Retinal pigment epithelial cell (primary cell): ENCODE data around the gene GPC5.

Experiments
- DNase-seq: peaks from one replicate; pipeline ENCODE4 v3.0.0-alpha.2; 2010; ENCODE audit warnings: low read depth
- H3K4me3 ChIP-seq: 2 replicates; pipeline ENCODE4 v1.5.1; 2011; ENCODE audit warnings: mild to moderate bottlenecking, low read length, control low read depth, moderate library complexity
- TF ChIP-seq, protein P1 (sequence below): conservative IDR thresholded peaks from 2 replicates; pipeline ENCODE4 v1.5.1; 2011; ENCODE audit warnings: low read depth, low read length, control low read depth, inconsistent platforms

The GPC5 gene

DNA sequence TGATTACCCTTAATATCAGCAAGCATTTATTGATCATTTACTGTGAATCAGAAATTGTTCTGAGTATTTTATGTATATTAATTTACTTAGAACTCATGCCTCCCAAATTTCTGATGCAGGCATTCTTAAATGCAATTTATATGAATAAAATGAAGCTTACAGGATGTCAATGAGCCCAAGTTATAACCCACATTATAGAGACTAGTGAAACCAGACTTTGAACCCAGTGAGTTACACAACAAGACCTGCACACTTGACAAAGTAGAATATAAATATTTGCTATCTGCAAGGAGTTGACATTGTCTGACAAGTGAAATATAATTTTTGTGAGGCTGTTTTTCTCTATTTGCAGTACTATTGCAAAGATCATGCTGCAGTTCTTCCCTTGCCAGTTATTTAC is 656.0 kb downstream of the GPC5 start:
- H3K4me3 ChIP-seq = no peak overlapping the region
- TF ChIP-seq, protein P1, sequence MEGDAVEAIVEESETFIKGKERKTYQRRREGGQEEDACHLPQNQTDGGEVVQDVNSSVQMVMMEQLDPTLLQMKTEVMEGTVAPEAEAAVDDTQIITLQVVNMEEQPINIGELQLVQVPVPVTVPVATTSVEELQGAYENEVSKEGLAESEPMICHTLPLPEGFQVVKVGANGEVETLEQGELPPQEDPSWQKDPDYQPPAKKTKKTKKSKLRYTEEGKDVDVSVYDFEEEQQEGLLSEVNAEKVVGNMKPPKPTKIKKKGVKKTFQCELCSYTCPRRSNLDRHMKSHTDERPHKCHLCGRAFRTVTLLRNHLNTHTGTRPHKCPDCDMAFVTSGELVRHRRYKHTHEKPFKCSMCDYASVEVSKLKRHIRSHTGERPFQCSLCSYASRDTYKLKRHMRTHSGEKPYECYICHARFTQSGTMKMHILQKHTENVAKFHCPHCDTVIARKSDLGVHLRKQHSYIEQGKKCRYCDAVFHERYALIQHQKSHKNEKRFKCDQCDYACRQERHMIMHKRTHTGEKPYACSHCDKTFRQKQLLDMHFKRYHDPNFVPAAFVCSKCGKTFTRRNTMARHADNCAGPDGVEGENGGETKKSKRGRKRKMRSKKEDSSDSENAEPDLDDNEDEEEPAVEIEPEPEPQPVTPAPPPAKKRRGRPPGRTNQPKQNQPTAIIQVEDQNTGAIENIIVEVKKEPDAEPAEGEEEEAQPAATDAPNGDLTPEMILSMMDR = no peak
- no peak for DNase-seq

DNA sequence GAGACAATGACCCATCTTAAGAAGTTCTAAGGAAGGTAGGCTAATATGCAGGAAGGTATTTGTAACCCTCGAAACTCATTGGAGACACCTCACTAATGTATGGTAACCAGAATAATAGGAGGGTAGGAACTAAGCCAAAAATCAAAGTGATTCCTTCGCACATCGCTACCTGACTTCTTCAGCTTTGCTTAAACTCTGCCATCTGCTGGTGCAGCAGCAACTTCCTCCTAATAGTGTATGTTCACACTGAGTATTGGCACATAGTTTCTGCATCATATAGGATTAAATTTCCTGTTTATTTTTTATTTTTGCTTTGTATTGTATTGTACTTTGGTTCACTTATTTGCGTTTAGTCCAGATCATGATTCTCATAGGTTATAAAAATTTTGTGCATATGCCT is 676.2 kb downstream of the GPC5 start:
- TF ChIP-seq, protein P1 = peak; percentile 58
- no peak overlapping the region for H3K4me3 ChIP-seq
- DNase-seq = no peak

DNA sequence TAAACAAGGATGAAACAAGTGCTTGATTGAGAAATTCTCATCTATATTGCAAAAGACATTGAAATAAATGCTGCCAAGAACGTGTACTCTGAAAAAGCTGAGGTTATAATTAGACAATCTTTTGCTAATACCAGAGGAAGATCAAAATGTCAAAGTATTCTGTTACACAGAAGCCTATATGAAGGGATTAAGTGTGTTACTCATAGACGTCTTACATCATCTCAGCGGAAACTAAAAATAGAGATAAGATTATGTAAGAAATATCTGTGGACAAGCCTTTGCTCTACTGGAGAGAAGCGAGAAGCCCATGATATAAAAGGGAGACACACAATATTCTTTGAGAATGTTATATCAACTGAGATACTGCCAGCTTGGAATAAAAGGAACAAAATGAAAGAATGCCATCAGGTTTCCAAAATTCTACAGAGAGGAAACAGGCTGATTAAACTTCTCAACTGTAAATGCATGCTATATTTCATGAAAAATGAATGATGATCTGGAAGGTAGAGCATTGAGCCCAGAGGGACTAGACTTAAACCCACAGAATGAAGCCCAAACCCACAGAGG is 699.0 kb downstream of the GPC5 start:
- DNase-seq = peak; percentile 78

DNA sequence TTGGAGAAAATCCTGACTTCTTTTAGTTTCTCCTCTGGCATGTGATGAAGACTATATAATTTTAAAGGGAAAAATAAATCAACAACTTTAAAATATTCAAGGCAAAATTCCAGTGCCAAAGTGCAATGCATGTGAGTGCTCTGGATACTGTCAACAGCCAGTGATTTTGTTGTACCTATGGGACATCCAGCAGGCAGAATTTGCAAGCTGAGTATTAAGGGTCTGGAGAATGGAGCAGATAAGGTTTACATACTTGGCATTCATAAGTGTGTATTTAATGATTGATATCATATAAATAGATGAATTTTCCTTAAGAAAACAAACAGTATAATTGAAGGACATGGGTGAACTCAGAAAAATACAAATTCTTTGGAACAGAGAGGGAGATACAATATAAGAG is 703.4 kb downstream of the GPC5 start:
- H3K4me3 ChIP-seq = no peak overlapping the region
- TF ChIP-seq, protein P1 = no peak
- no peak for DNase-seq

More for the DNA sequence above, 699.0 kb downstream of the GPC5 start:
- H3K4me3 ChIP-seq = no peak overlapping the region
- TF ChIP-seq, protein P1 = no peak

DNA sequence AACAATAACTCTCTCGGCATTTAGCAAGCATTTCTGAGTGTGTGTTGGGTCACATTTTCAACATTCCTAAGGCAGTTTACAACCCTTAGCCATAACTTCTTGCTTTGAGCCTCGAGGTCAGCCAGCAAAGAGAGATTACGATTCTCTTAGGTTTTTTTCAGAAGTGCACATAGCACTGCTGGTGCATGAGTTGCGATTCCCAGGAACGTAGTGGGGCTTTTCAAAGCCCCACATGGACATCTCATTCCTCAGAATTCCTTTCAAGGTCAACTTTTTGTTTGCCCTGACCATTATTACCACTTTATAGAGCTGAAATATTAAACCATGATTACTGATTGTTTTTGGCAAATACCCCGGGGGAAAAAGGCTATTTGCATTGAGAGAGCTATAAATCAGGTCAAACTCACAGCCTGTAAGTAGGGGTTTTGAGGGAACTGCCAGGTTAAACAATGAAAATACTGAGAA is 705.3 kb downstream of the GPC5 start:
- peak; percentile 74 for DNase-seq
- TF ChIP-seq, protein P1 = no peak
- H3K4me3 ChIP-seq = no peak overlapping the region

DNA sequence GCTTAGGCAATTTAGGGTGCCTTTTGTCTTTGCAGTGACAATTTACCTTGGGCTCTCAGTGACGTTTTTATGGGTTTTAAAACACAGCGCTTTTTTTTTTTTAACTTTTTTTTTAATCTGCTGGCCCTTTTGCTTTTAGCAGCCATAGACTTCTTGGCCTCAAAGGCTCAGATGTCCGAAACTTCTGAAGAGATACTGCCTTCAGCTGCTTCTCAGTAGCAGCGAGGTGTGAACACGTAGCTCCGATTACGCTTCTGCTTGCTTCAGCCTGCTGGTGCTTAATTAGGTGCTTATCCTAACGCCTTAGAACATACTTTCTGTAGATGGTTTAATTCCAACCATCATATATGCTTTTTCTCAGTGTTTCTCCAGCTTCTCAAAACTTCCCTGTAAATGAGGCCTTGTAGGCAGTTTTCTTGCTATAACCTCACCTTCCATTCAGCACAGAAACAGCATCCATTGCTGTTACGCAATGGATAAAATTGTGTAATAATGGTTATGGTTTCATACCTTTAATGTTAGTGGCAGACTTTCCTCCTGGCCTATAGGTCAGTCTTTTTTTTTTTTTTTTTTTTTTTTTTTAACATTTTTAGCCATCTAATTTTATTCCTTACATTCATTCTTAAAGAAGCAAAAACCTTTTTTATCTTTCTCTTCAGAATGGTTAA is 723.9 kb downstream of the GPC5 start:
- TF ChIP-seq, protein P1 = no peak
- DNase-seq = no peak
- H3K4me3 ChIP-seq = no peak overlapping the region

DNA sequence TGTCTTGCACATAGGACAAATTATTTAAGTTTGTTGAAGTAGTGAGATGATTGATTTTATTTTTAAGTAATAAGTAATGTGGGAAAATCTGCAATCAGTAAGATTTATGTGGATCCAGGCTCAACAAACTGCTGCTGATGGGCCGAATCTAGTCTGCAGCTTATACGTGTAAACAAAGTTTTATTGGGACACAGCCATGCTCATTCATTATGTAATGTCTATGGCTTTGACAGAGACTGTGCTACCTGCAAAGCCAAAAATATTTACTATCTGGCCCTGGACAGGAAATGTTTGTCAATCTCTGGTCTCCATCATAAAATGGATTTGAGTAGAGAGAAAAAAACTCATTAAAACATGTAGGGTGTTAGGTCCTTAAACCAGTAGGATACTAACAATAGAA is 728.0 kb downstream of the GPC5 start:
- TF ChIP-seq, protein P1 = no peak
- no peak overlapping the region for H3K4me3 ChIP-seq
- DNase-seq = no peak
